ENCODE results near the gene ZMYND15.

ZMYND15 gene

GRCh38 chr17:4740584-4740983 is 951 bp downstream of the ZMYND15 start:
- Histone ChIP-seq H3K27ac (ENCODE audit: low read length) (no peak overlapping the region), H4K20me1 (ENCODE audit: insufficient read depth, low read length) (no peaks in the 10 kb centered on the region), H3K9me3 (ENCODE audit: insufficient read depth, low read length) (no peaks in the 10 kb centered on the region), H3K27me3 (ENCODE audit: low read depth, low read length) (peaks cover 24% of the 10 kb centered on the region), H3K4me2 (ENCODE audit: low read length) (no peak overlapping the region), H3K4me1 (ENCODE audit: low read length) (peaks cover 10% of the 10 kb centered on the region; the same call in 1 of the 2 replicates), H3K9ac (ENCODE audit: low read length) (no peak overlapping the region), H3K36me3 (replicated peaks; ENCODE audit: low read depth, low read length) (no peaks in the 10 kb centered on the region), H3K79me2 (ENCODE audit: low read length) (no peaks in the 10 kb centered on the region), H2AFZ (ENCODE audit: low read depth, low read length) (no peak overlapping the region), H3K4me3 (ENCODE audit: low read length) (no peak overlapping the region)
- TF ChIP-seq EZH2phosphoT487 (IDR thresholded peaks at IDR 0.05; ENCODE audit: low read depth) = no peak
- TF ChIP-seq CTCF (IDR thresholded peaks at IDR 0.05; ENCODE audit: low read depth, low read length) = no peak

GRCh38 chr17:4741544-4741943 is 1.9 kb downstream of the ZMYND15 start:
- Histone ChIP-seq H2AFZ (ENCODE audit: low read depth, low read length) (no peak overlapping the region), H4K20me1 (ENCODE audit: insufficient read depth, low read length) (no peaks in the 10 kb centered on the region), H3K4me3 (ENCODE audit: low read length) (no peak overlapping the region), H3K27ac (ENCODE audit: low read length) (no peak overlapping the region), H3K9me3 (ENCODE audit: insufficient read depth, low read length) (no peaks in the 10 kb centered on the region), H3K79me2 (ENCODE audit: low read length) (no peaks in the 10 kb centered on the region), H3K9ac (ENCODE audit: low read length) (no peak overlapping the region), H3K4me2 (ENCODE audit: low read length) (no peak overlapping the region), H3K4me1 (ENCODE audit: low read length) (peaks cover 10% of the 10 kb centered on the region; the same call in 1 of the 2 replicates), H3K36me3 (replicated peaks; ENCODE audit: low read depth, low read length) (no peaks in the 10 kb centered on the region), H3K27me3 (ENCODE audit: low read depth, low read length) (peaks cover 24% of the 10 kb centered on the region)
- TF ChIP-seq CTCF (IDR thresholded peaks at IDR 0.05; ENCODE audit: low read depth, low read length) = no peak
- no peak for TF ChIP-seq EZH2phosphoT487 (IDR thresholded peaks at IDR 0.05; ENCODE audit: low read depth)

- H3K27ac ChIP-seq (ENCODE audit: low read length) = no peak overlapping the region
- no peak for TF ChIP-seq EZH2phosphoT487 (IDR thresholded peaks at IDR 0.05; ENCODE audit: low read depth)
- no peak for TF ChIP-seq CTCF (IDR thresholded peaks at IDR 0.05; ENCODE audit: low read depth, low read length)
These were observed 2.5 kb downstream of the ZMYND15 start for GRCh38 chr17:4742133-4742532.

GRCh38 chr17:4742629-4743028 is 3.0 kb downstream of the ZMYND15 start:
- H4K20me1 ChIP-seq (ENCODE audit: insufficient read depth, low read length) = no peaks in the 10 kb centered on the region
- H3K36me3 ChIP-seq (replicated peaks; ENCODE audit: low read depth, low read length) = no peaks in the 10 kb centered on the region
- peaks cover 10% of the 10 kb centered on the region; the same call in 1 of the 2 replicates for H3K4me1 ChIP-seq (ENCODE audit: low read length)
- no peaks in the 10 kb centered on the region for H3K79me2 ChIP-seq (ENCODE audit: low read length)
- H3K27ac ChIP-seq (ENCODE audit: low read length) = no peak overlapping the region
- H3K9ac ChIP-seq (ENCODE audit: low read length) = no peak overlapping the region
- peaks cover 24% of the 10 kb centered on the region for H3K27me3 ChIP-seq (ENCODE audit: low read depth, low read length)
- H2AFZ ChIP-seq (ENCODE audit: low read depth, low read length) = no peak overlapping the region
- no peaks in the 10 kb centered on the region for H3K9me3 ChIP-seq (ENCODE audit: insufficient read depth, low read length)
- no peak overlapping the region for H3K4me3 ChIP-seq (ENCODE audit: low read length)
- TF ChIP-seq CTCF (IDR thresholded peaks at IDR 0.05; ENCODE audit: low read depth, low read length) = no peak
- no peak overlapping the region for H3K4me2 ChIP-seq (ENCODE audit: low read length)

More at GRCh38 chr17:4742133-4742532, 2.5 kb downstream of the ZMYND15 start:
- Histone ChIP-seq H2AFZ (ENCODE audit: low read depth, low read length) (no peak overlapping the region), H3K4me1 (ENCODE audit: low read length) (peaks cover 10% of the 10 kb centered on the region; the same call in 1 of the 2 replicates), H3K4me3 (ENCODE audit: low read length) (no peak overlapping the region), H3K9me3 (ENCODE audit: insufficient read depth, low read length) (no peaks in the 10 kb centered on the region), H4K20me1 (ENCODE audit: insufficient read depth, low read length) (no peaks in the 10 kb centered on the region), H3K27me3 (ENCODE audit: low read depth, low read length) (peaks cover 24% of the 10 kb centered on the region), H3K79me2 (ENCODE audit: low read length) (no peaks in the 10 kb centered on the region), H3K4me2 (ENCODE audit: low read length) (no peak overlapping the region), H3K36me3 (replicated peaks; ENCODE audit: low read depth, low read length) (no peaks in the 10 kb centered on the region), H3K9ac (ENCODE audit: low read length) (no peak overlapping the region)
